ENCODE data around the gene SEMA5B.

The SEMA5B gene

GRCh38 chr3:122969585-122970469 lies 57.7 kb downstream of the SEMA5B start:
- H3K36me3 ChIP-seq (ENCODE audit: control insufficient read depth in 2 of 2, insufficient read depth in 1 of 2, low read length in 2 of 2): no peaks in the 10 kb centered on the region
- no peaks in the 10 kb centered on the region for H3K9me3 ChIP-seq (ENCODE audit: control insufficient read depth, insufficient read depth, low read depth, low read length)
- no peak overlapping the region for H3K4me3 ChIP-seq (ENCODE audit: low read depth, low read length)
- peak; percentile 52 for TF ChIP-seq EGR2 (tag by site-specific recombination; IDR thresholded peaks at IDR 0.05; ENCODE audit: low read depth)
- no peak for TF ChIP-seq ZNF692 (tag by site-specific recombination; IDR thresholded peaks at IDR 0.05)
- no peak for TF ChIP-seq ZNF19 (tag by site-specific recombination; IDR thresholded peaks at IDR 0.05; ENCODE audit: low read depth)
- peak; percentile 54 for TF ChIP-seq ZFHX2 (tag by site-specific recombination; conservative IDR thresholded peaks at IDR 0.05)
- no peak for TF ChIP-seq YY2 (tag by site-specific recombination; IDR thresholded peaks at IDR 0.05)
- peak; percentile 89 for TF ChIP-seq PRDM10 (tag by site-specific recombination; IDR thresholded peaks at IDR 0.05)
- no peak overlapping the region for H3K27ac ChIP-seq (ENCODE audit: extremely low read depth, low read depth, low read length)
- H3K4me1 ChIP-seq (ENCODE audit: control insufficient read depth, insufficient read depth, low read length): peaks cover 6% of the 10 kb centered on the region
- ChIA-PET POLR2A (no interaction called here), CTCF (interaction anchor here (0.8 to 1.6 kb wide), 3 partner anchors 27 to 91 kb away, joined by 3 to 4 read pairs (median 3); no protein-coding TSS in a partner anchor)

- H3K27ac ChIP-seq (ENCODE audit: extremely low read depth, low read depth, low read length): no peak overlapping the region
- H3K9me3 ChIP-seq (ENCODE audit: control insufficient read depth, insufficient read depth, low read depth, low read length): no peaks in the 10 kb centered on the region
- no peaks in the 10 kb centered on the region for H3K36me3 ChIP-seq (ENCODE audit: control insufficient read depth in 2 of 2, insufficient read depth in 1 of 2, low read length in 2 of 2)
- no peak overlapping the region for H3K4me3 ChIP-seq (ENCODE audit: low read depth, low read length)
- CTCF ChIA-PET: interaction anchor here (1.1 kb wide), 1 partner anchor 60 kb away, joined by 3 read pairs; no protein-coding TSS in a partner anchor
- peaks cover 2% of the 10 kb centered on the region; the same call in 1 of the 2 replicates for H3K4me1 ChIP-seq (ENCODE audit: control insufficient read depth, insufficient read depth, low read length)
- TF ChIP-seq KLF10 (tag by site-specific recombination; IDR thresholded peaks at IDR 0.05) (no peak), ZNF501 (tag by site-specific recombination; IDR thresholded peaks at IDR 0.05) (no peak), HIC1 (tag by site-specific recombination; IDR thresholded peaks at IDR 0.05) (no peak), ZNF138 (tag by site-specific recombination; IDR thresholded peaks at IDR 0.05; ENCODE audit: borderline replicate concordance) (no peak)
- POLR2A ChIA-PET: no interaction called here
Measured at GRCh38 chr3:122967765-122968164, 59.8 kb downstream of the SEMA5B start.

- Histone ChIP-seq H3K4me1 (ENCODE audit: control insufficient read depth, insufficient read depth, low read length) (peaks cover 2% of the 10 kb centered on the region; the same call in 1 of the 2 replicates), H3K4me3 (ENCODE audit: low read depth, low read length) (no peak overlapping the region), H3K9me3 (ENCODE audit: control insufficient read depth, insufficient read depth, low read depth, low read length) (no peaks in the 10 kb centered on the region), H3K36me3 (ENCODE audit: control insufficient read depth in 2 of 2, insufficient read depth in 1 of 2, low read length in 2 of 2) (no peaks in the 10 kb centered on the region), H3K27ac (ENCODE audit: extremely low read depth, low read depth, low read length) (no peak overlapping the region)
- TF ChIP-seq ZNF645 (tag by site-specific recombination; IDR thresholded peaks at IDR 0.05) (no peak), ZNF513 (tag by site-specific recombination; IDR thresholded peaks at IDR 0.05) (no peak), PBX3 (CRISPR knock-in tag; IDR thresholded peaks at IDR 0.05) (no peak), ZNF341 (tag by site-specific recombination; IDR thresholded peaks at IDR 0.05; ENCODE audit: low read depth) (no peak), ZSCAN18 (tag by site-specific recombination; IDR thresholded peaks at IDR 0.05) (no peak)
- ChIA-PET POLR2A (no interaction called here), CTCF (no interaction called here)
Measured at GRCh38 chr3:122967356-122967755, 60.2 kb downstream of the SEMA5B start.

Measured in HEK293 (cell line).